ENCODE results near the gene MESD.

MESD gene

GRCh38 chr15:80992006-80992405, 2.4 kb upstream of the MESD start:
- in situ Hi-C loops (cut with HindIII; ENCODE audit: low sequenced_read_pairs), result no loop called here

- in situ Hi-C loops (cut with HindIII; ENCODE audit: low sequenced_read_pairs), result no loop called here
Measured at GRCh38 chr15:80991421-80991820, 1.8 kb upstream of the MESD start.

GRCh38 chr15:80990955-80991354, 1.3 kb upstream of the MESD start:
- in situ Hi-C loops (cut with HindIII; ENCODE audit: low sequenced_read_pairs), result no loop called here

- in situ Hi-C loops (cut with HindIII; ENCODE audit: low sequenced_read_pairs), result no loop called here
Measured at GRCh38 chr15:80989081-80989517, 520 bp downstream of the MESD start.

GRCh38 chr15:80988148-80988796, 1.3 kb downstream of the MESD start:
- in situ Hi-C loops (cut with HindIII; ENCODE audit: low sequenced_read_pairs), result no loop called here

GRCh38 chr15:80986487-80986886, 3.1 kb downstream of the MESD start:
- in situ Hi-C loops (cut with HindIII; ENCODE audit: low sequenced_read_pairs), result no loop called here

- in situ Hi-C loops (cut with HindIII; ENCODE audit: low sequenced_read_pairs), result no loop called here
Measured at GRCh38 chr15:80985981-80986380, 3.6 kb downstream of the MESD start.

- in situ Hi-C loops (cut with HindIII; ENCODE audit: low sequenced_read_pairs), result no loop called here
Measured at GRCh38 chr15:80984856-80985255, 4.8 kb downstream of the MESD start.

GRCh38 chr15:80982839-80983238, 6.8 kb downstream of the MESD start:
- in situ Hi-C loops (cut with HindIII; ENCODE audit: low sequenced_read_pairs), result no loop called here

GRCh38 chr15:80982205-80982604, 7.4 kb downstream of the MESD start:
- in situ Hi-C loops (cut with HindIII; ENCODE audit: low sequenced_read_pairs), result no loop called here

- in situ Hi-C loops (cut with HindIII; ENCODE audit: low sequenced_read_pairs), result no loop called here
Measured at GRCh38 chr15:80979538-80980200, 9.9 kb downstream of the MESD start.

GRCh38 chr15:80978685-80979329, 10.8 kb downstream of the MESD start:
- in situ Hi-C loops (cut with HindIII; ENCODE audit: low sequenced_read_pairs), result no loop called here

- in situ Hi-C loops (cut with HindIII; ENCODE audit: low sequenced_read_pairs), result no loop called here
Measured at GRCh38 chr15:80977627-80978036, 12.0 kb downstream of the MESD start.

- in situ Hi-C loops (cut with HindIII; ENCODE audit: low sequenced_read_pairs), result no loop called here
Measured at GRCh38 chr15:80976851-80977250, 12.8 kb downstream of the MESD start.

- in situ Hi-C loops (cut with HindIII; ENCODE audit: low sequenced_read_pairs), result no loop called here
Measured at GRCh38 chr15:80974914-80975313, 14.7 kb downstream of the MESD start.

- in situ Hi-C loops (cut with HindIII; ENCODE audit: low sequenced_read_pairs), result no loop called here
Measured at GRCh38 chr15:80972276-80972675, 17.3 kb downstream of the MESD start.

- in situ Hi-C loops (cut with HindIII; ENCODE audit: low sequenced_read_pairs), result no loop called here
Measured at GRCh38 chr15:80971143-80971542, 18.5 kb downstream of the MESD start.

GRCh38 chr15:80970658-80971057, 19.0 kb downstream of the MESD start:
- in situ Hi-C loops (cut with HindIII; ENCODE audit: low sequenced_read_pairs), result no loop called here

- in situ Hi-C loops (cut with HindIII; ENCODE audit: low sequenced_read_pairs), result no loop called here
Measured at GRCh38 chr15:80970018-80970657, 19.5 kb downstream of the MESD start.

GRCh38 chr15:80969316-80969715, 20.3 kb downstream of the MESD start:
- in situ Hi-C loops (cut with HindIII; ENCODE audit: low sequenced_read_pairs), result loop anchor here (5.0 kb wide), 3 partner anchors 122 to 502 kb away; no protein-coding TSS in a partner anchor

GRCh38 chr15:80967991-80968510, 21.6 kb downstream of the MESD start:
- in situ Hi-C loops (cut with HindIII; ENCODE audit: low sequenced_read_pairs), result loop anchor here (5.0 kb wide), 3 partner anchors 121 to 501 kb away; no protein-coding TSS in a partner anchor
